Adrenal gland (tissue), 12 donors: ENCODE measurements around the gene TEX22. TPM values are rescaled to one million over a fixed set of nuclear protein-coding genes. Genes with fewer than 3 reads are reported as not detected.
A peak's percentile ranks its signal among the peaks of the same experiment; 100 is the strongest.

Experiments used
- DNase-seq, 7 donors: peaks; one replicate each; pipeline ENCODE4 v3.0.0-alpha.2; 2019 to 2020
- H3K27ac ChIP-seq, 5 donors: fragments of 200-600 bp; sonication (generic) in 4 of 5; 1 replicate in 3 of 5; 2 replicates in 2 of 5; pipeline versions ENCODE4 v1.5.1 to v1.8.0; 2016 to 2020; ENCODE audit warnings: mild to moderate bottlenecking in 1 of 5
- H3K27me3 ChIP-seq: fragments of 200-600 bp; 2 replicates; pipeline ENCODE4 v1.8.0; 2021
- H3K36me3 ChIP-seq, 2 donors: fragments of 200-600 bp; replicated peaks in 1 of 2; 1 replicate in 1 of 2; 2 replicates in 1 of 2; pipeline versions ENCODE4 v1.5.1 to v1.8.0; 2018 to 2022
- H3K4me1 ChIP-seq, 2 donors: fragments of 200-600 bp; replicated peaks in 1 of 2; 1 replicate in 1 of 2; 2 replicates in 1 of 2; pipeline versions ENCODE4 v1.5.1 to v1.8.0; 2018 to 2021
- H3K4me3 ChIP-seq, 4 donors: fragments of 200-600 bp; sonication (generic) in 3 of 4; one replicate each; pipeline ENCODE4 v1.5.1; 2016 to 2018
- H3K9me3 ChIP-seq, 3 donors: fragments of 200-600 bp; sonication (generic) in 1 of 3; replicated peaks in 1 of 3; 1 replicate in 2 of 3; 2 replicates in 1 of 3; pipeline versions ENCODE4 v1.5.1 to v1.8.0; 2016 to 2021
- CTCF ChIP-seq, 6 experiments: fragments of 450-650 bp in 4 of 6; fragments of 200-600 bp in 2 of 6; sonication (generic) in 1 of 6; IDR thresholded peaks; 1 replicate in 5 of 6; 2 replicates in 1 of 6; pipeline versions ENCODE4 v1.5.1 to v1.8.0; 2016 to 2021; ENCODE audit warnings: antibody characterized with exemption in 6 of 6, mild to moderate bottlenecking in 2 of 6, moderate library complexity in 1 of 6
- POLR2A ChIP-seq, 2 donors: fragments of 450-650 bp; IDR thresholded peaks; one replicate each; pipeline ENCODE4 v1.6.1; 2017; ENCODE audit warnings: antibody characterized with exemption in 2 of 2, mild to moderate bottlenecking in 2 of 2, moderate library complexity in 1 of 2
- WGBS, 4 donors: extraction: QIAGEN DNeasy Blood & Tissue Kit in 2 of 4; methylation state at CpG; one replicate each; pipeline versions ENCODE4 v1.1.5 to v1.1.7; 2013 to 2017; 5-methylcytosine and 5-hydroxymethylcytosine counted together
- intact Hi-C, 2 donors: fragments of 100-400 bp; cut with DNase I; formaldehyde crosslinking; loops; one replicate each; pipeline versions ENCODE4 v1.14.1 to v1.15.0; 2022 to 2023
- polyA plus RNA-seq, 3 donors: library from polyadenylated mRNA; stranded (reverse); fragments of 200-250 nt in 2 of 3; fragments of 350-450 nt in 1 of 3; fragmentation: Illumina TruSeq in 1 of 3; extraction: RNeasy Lipid Tissue Mini Kit (QIAGEN cat#74804) in 1 of 3; gene quantifications; one replicate each; pipeline ENCODE4 v1.2.3, GENCODE V29; 2013 to 2014
- total RNA-seq, 9 donors: library from RNA; depleted of rRNA in 4 of 9; stranded (reverse); fragments of >200 nt in 4 of 9; fragments of 120-200 nt in 1 of 9; fragmentation: NEBNext Ultra II Directional in 1 of 9; extraction: Animal tissue kit (Norgen Biotek cat#: 25700) in 1 of 9; gene quantifications; one replicate each; pipeline versions ENCODE4 v1.1.0 to v1.2.4, GENCODE V29; 2013 to 2023
- donor health status: healthy with polysubstance abuse.
- donor health status: Bipolar disorder and iron deficiency.
- donor health status: DM: yes; HTN: yes; CAD: no.
- donor health status: DM: no; HTN: no; CAD: no.
- donor health status: DM: no; HTN: no; CAD: no.
- donor health status: DM: yes; HTN: yes; CAD: no.

TEX22 gene
- total and polyA plus RNA-seq, 12 donors = 0.17 to 2.8 (median 0.38) TPM; not detected in 3

- TF ChIP-seq POLR2A (IDR thresholded peaks at IDR 0.05) = no peak
- no peak for TF ChIP-seq CTCF (IDR thresholded peaks at IDR 0.05)
- Histone ChIP-seq H3K27me3 (no peaks in the 10 kb centered on the region), H3K4me1 (peaks cover 2 to 13% of the 10 kb centered on the region in 2 donors), H3K27ac (no peak overlapping the region), H3K9me3 (no peaks in the 10 kb centered on the region), H3K36me3 (no peaks in the 10 kb centered on the region), H3K4me3 (no peak overlapping the region)
- DNase-seq = no peak
- 94 to 96% (median 95%) methylated on average over 13 to 21 of the region's 21 CpGs for WGBS, 4 donors
- intact Hi-C loops = no loop called here
Measured at GRCh38 chr14:105426416-105427130, 28.2 kb downstream of the TEX22 start.

GRCh38 chr14:105427412-105427811, 29.1 kb downstream of the TEX22 start:
- intact Hi-C loops = no loop called here
- H3K4me1 ChIP-seq = peaks cover 0 to 13% of the 10 kb centered on the region in 2 donors
- H3K4me3 ChIP-seq = no peak overlapping the region
- no peaks in the 10 kb centered on the region for H3K27me3 ChIP-seq
- 95 to 97% (median 96%) methylated on average over 10 of the region's 10 CpGs for WGBS, 4 donors
- H3K36me3 ChIP-seq = no peaks in the 10 kb centered on the region
- DNase-seq = no peak
- no peak overlapping the region for H3K27ac ChIP-seq
- no peak for TF ChIP-seq CTCF (IDR thresholded peaks at IDR 0.05)
- no peak for TF ChIP-seq POLR2A (IDR thresholded peaks at IDR 0.05)
- H3K9me3 ChIP-seq = no peaks in the 10 kb centered on the region

- no peak for DNase-seq
- Histone ChIP-seq H3K4me3 (no peak overlapping the region), H3K4me1 (peaks cover 0 to 13% of the 10 kb centered on the region in 2 donors), H3K27me3 (no peaks in the 10 kb centered on the region), H3K27ac (no peak overlapping the region), H3K36me3 (no peaks in the 10 kb centered on the region), H3K9me3 (no peaks in the 10 kb centered on the region)
- 87 to 93% (median 91%) methylated on average over 9 of the region's 9 CpGs for WGBS, 4 donors
- intact Hi-C loops = no loop called here
- TF ChIP-seq POLR2A (IDR thresholded peaks at IDR 0.05) = no peak
- TF ChIP-seq CTCF (IDR thresholded peaks at IDR 0.05) = no peak
Measured at GRCh38 chr14:105427936-105428485, 29.7 kb downstream of the TEX22 start.

GRCh38 chr14:105430042-105430441, 31.7 kb downstream of the TEX22 start:
- DNase-seq = no peak
- WGBS, 4 donors = 86 to 94% (median 90%) methylated on average over 6 of the region's 6 CpGs
- Histone ChIP-seq H3K27ac (peak overlapping the region in 3 of 5 donors; percentile 16 to 63 (median 34)), H3K4me3 (no peak overlapping the region), H3K36me3 (no peaks in the 10 kb centered on the region), H3K9me3 (no peaks in the 10 kb centered on the region), H3K4me1 (peaks cover 0 to 13% of the 10 kb centered on the region in 2 donors), H3K27me3 (no peaks in the 10 kb centered on the region)
- intact Hi-C loops = no loop called here
- TF ChIP-seq CTCF (IDR thresholded peaks at IDR 0.05) = no peak
- TF ChIP-seq POLR2A (IDR thresholded peaks at IDR 0.05) = no peak
